ENCODE data around the gene NEGR1. TPM values are rescaled to one million over a fixed set of nuclear protein-coding genes. Genes with fewer than 3 reads are reported as not detected.

Gene NEGR1
- total RNA-seq, 1 donor, result 20.7 TPM

DNA sequence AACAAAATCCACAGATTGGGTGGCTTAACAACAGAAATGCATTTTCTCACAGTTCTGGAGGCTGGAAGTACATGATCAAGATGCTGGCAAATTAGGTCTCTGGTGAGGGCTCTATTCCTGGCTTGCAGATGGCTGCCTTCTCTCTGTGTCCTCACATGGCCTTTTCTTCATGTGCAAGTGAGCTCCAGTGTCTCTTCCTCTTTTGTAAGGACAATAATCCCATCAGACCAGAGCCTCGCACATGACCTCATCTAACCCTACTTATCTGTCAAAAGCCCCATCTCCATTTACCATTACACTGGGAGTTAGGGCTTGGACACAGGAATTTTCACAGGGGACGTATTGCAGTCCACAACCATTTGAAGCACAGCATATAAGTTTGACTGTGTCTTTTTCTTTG lies 181.6 kb downstream of the NEGR1 start:
- TF ChIP-seq, protein P1, sequence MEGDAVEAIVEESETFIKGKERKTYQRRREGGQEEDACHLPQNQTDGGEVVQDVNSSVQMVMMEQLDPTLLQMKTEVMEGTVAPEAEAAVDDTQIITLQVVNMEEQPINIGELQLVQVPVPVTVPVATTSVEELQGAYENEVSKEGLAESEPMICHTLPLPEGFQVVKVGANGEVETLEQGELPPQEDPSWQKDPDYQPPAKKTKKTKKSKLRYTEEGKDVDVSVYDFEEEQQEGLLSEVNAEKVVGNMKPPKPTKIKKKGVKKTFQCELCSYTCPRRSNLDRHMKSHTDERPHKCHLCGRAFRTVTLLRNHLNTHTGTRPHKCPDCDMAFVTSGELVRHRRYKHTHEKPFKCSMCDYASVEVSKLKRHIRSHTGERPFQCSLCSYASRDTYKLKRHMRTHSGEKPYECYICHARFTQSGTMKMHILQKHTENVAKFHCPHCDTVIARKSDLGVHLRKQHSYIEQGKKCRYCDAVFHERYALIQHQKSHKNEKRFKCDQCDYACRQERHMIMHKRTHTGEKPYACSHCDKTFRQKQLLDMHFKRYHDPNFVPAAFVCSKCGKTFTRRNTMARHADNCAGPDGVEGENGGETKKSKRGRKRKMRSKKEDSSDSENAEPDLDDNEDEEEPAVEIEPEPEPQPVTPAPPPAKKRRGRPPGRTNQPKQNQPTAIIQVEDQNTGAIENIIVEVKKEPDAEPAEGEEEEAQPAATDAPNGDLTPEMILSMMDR (IDR thresholded peaks at IDR 0.05; ENCODE audit: insufficient read depth, low read length), result no peak
- DNase-seq (ENCODE audit: low read depth), result no peak
- no peak overlapping the region for H3K4me3 ChIP-seq (ENCODE audit: low read depth, low read length)

DNA sequence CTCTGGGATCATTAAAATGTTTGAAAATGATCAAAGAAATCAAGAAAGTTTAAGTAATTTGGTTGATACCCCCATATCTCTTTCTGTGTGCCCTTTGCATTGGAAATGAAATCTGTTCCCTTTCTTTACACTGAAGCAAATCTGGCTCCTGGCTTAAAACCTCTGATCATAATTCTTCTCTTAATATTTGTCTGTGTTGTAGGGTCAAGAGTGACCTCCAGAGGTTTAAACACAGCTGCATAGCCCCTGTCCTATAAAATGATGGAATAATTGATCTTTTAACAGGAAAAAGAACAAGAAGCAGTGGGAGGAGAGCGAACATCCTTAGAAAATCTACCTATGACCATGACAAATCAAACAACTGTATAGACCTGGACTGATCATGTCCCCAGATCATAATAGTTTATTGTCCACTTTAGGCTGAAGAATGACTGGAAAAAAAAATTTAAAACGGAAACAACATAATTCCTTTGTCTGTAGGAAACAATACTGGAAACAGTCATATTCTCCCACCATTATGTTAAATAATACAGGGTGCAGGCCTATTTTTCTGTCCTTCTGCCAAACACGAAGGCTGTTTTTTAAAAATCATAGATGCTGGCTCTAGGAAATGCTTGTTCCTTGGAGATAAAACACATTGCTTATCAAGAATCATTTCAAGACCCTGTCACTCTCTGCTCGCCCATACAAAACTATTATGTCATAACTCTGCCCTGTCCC lies 184.3 kb downstream of the NEGR1 start:
- no peak overlapping the region for H3K4me3 ChIP-seq (ENCODE audit: low read depth, low read length)
- no peak for DNase-seq (ENCODE audit: low read depth)
- TF ChIP-seq, protein P1 (IDR thresholded peaks at IDR 0.05; ENCODE audit: insufficient read depth, low read length), result no peak

DNA sequence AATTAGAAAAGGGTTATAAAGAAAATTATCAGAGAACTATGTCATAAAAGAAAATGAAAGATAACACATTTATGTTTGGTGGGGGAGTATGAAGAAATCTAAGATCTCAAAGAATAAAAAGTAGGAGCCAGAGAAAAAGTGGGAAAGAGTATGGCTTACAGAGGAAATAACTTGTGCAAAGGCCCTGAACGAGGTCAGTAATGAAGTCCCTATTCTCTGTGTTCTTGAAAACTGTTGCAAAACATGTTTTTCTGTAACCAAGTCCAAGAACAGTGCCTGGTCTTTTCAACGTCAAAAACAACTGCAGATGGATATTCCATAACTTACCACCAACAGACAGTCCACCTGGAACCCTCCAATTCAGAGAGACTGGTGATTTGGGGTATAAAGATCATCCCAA lies 188.1 kb downstream of the NEGR1 start:
- TF ChIP-seq, protein P1 (IDR thresholded peaks at IDR 0.05; ENCODE audit: insufficient read depth, low read length), result no peak
- H3K4me3 ChIP-seq (ENCODE audit: low read depth, low read length), result no peak overlapping the region
- DNase-seq (ENCODE audit: low read depth), result no peak

DNA sequence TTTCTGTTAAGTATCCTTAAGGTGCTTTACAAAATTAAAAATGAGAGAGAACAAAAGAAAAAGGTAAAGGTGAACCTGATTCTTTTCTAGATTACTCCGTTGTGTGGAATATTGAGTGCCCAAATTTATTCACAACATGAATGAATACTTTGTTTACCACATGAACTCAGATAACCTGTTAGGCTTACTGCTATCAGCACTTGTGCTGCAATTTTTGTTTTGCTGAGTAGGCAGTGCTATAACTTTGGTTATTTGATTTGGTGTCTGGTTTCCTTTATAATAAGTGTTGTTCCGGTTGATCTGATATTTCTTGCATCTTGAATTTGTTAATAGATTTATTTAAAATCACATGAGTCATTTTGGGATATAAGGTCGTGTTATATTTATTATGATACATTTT lies 195.9 kb downstream of the NEGR1 start:
- H3K4me3 ChIP-seq (ENCODE audit: low read depth, low read length), result no peak overlapping the region
- no peak for DNase-seq (ENCODE audit: low read depth)
- TF ChIP-seq, protein P1 (IDR thresholded peaks at IDR 0.05; ENCODE audit: insufficient read depth, low read length), result no peak

DNA sequence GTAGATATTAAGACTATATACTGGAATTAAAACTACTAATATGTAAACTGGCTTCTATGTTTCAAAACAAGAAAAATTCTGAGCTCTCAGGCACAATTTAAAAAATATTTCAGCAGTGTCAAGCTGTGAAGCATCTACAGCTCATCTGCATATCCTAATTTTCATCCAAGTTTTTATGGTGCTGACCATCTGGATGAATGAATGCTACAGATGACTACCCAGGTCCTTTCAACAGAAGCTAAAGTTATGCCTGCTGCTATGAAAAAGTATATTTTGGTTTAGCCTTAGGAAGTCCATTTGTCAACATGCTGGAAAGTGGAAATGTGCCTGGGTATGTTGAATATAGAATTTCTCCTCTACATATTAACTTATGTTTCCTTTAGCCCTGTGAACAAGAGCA lies 206.9 kb downstream of the NEGR1 start:
- no peak overlapping the region for H3K4me3 ChIP-seq (ENCODE audit: low read depth, low read length)
- TF ChIP-seq, protein P1 (IDR thresholded peaks at IDR 0.05; ENCODE audit: insufficient read depth, low read length), result no peak
- DNase-seq (ENCODE audit: low read depth), result no peak

DNA sequence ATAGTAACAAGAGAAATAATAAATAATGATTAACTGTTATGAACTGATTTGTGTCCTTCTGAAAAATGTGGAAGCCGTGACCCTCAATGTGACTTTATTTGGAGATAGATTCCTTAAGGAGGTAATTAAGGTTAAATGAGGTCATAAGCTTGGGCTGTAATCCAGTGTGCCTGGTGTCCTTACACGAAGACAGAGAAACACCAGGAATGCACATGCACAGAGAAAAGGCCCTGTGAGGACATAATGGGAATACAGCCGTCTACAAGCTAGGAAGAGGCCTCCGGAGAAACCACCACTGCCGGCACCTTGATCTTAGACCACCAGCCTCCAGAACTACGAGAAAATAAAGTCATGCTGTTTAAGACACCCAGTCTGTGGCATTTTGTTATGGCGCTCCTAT lies 215.9 kb downstream of the NEGR1 start:
- DNase-seq (ENCODE audit: low read depth), result no peak
- no peak overlapping the region for H3K4me3 ChIP-seq (ENCODE audit: low read depth, low read length)
- TF ChIP-seq, protein P1 (IDR thresholded peaks at IDR 0.05; ENCODE audit: insufficient read depth, low read length), result no peak

Data from fibroblast of the aortic adventitia (primary cell).